OCI-LY1 (cell line): ENCODE data around the gene AMPD1.

Experiments
- H2AFZ ChIP-seq: fragments of 200-600 bp; sonication (generic), shearing (Covaris generic); 2 replicates; pipeline ENCODE4 v1.6.0; 2014; ENCODE audit warnings: antibody characterized with exemption, mild to moderate bottlenecking, low read length
- H3F3A ChIP-seq: fragments of 200-600 bp; sonication (generic), shearing (Covaris generic); 2 replicates; pipeline ENCODE4 v1.6.0; 2014; ENCODE audit warnings: mild to moderate bottlenecking, antibody characterized with exemption, low read length, moderate library complexity; ENCODE audit not compliant: insufficient read depth
- H3K27ac ChIP-seq: fragments of 200-600 bp; sonication (generic); 2 replicates; pipeline ENCODE4 v1.5.1; 2014; ENCODE audit warnings: low read length, mixed run types, mild to moderate bottlenecking, low read depth; ENCODE audit not compliant: poor library complexity, severe bottlenecking
- H3K27me3 ChIP-seq: fragments of 200-600 bp; sonication (generic); 2 replicates; pipeline ENCODE4 v1.6.0; 2014; ENCODE audit warnings: antibody characterized with exemption, mild to moderate bottlenecking, low read length, moderate library complexity; ENCODE audit not compliant: insufficient read depth
- H3K36me3 ChIP-seq: fragments of 200-600 bp; sonication (generic); 2 replicates; pipeline ENCODE4 v1.6.1; 2014; ENCODE audit warnings: mild to moderate bottlenecking, antibody characterized with exemption, low read length, moderate library complexity, mixed read lengths; ENCODE audit not compliant: insufficient read depth
- H3K4me1 ChIP-seq: fragments of 200-600 bp; sonication (generic); 2 replicates; pipeline ENCODE4 v1.5.1; 2014; ENCODE audit warnings: mild to moderate bottlenecking, low read length, moderate library complexity; ENCODE audit not compliant: insufficient read depth, severe bottlenecking
- H3K4me2 ChIP-seq: fragments of 200-600 bp; sonication (generic), shearing (Covaris generic); 2 replicates; pipeline ENCODE4 v1.6.1; 2014; ENCODE audit warnings: low read length
- H3K4me3 ChIP-seq: fragments of 200-600 bp; sonication (generic); 2 replicates; pipeline ENCODE4 v1.5.1; 2014; ENCODE audit warnings: low read length, low read depth, mild to moderate bottlenecking, mixed read lengths; ENCODE audit not compliant: poor library complexity, severe bottlenecking
- H3K79me2 ChIP-seq: fragments of 200-600 bp; shearing (Covaris generic); 2 replicates; pipeline ENCODE4 v1.6.1; 2016; ENCODE audit warnings: mixed run types, low read length, mixed read lengths; ENCODE audit not compliant: insufficient read depth
- H3K9ac ChIP-seq: fragments of 200-600 bp; sonication (generic), shearing (Covaris generic); 2 replicates; pipeline ENCODE4 v1.6.1; 2014; ENCODE audit warnings: mild to moderate bottlenecking, low read length, mixed read lengths
- H3K9me2 ChIP-seq: fragments of 200-600 bp; sonication (generic), shearing (Covaris generic); 2 replicates; pipeline ENCODE4 v1.6.1; 2014; ENCODE audit warnings: low read depth, mild to moderate bottlenecking, low read length, mixed read lengths
- H3K9me3 ChIP-seq: fragments of 200-600 bp; shearing (Covaris generic); 2 replicates; pipeline ENCODE4 v1.6.1; 2014; ENCODE audit warnings: low read length, mixed read lengths
- H4K20me1 ChIP-seq: fragments of 200-600 bp; sonication (generic), shearing (Covaris generic); 2 replicates; pipeline ENCODE4 v1.6.0; 2016; ENCODE audit warnings: mild to moderate bottlenecking, low read length; ENCODE audit not compliant: insufficient read depth
- EZH2 ChIP-seq: fragments of 200-600 bp; sonication (generic), shearing (Covaris generic); IDR thresholded peaks from 2 replicates; pipeline ENCODE4 v1.8.0; 2017; ENCODE audit warnings: borderline replicate concordance, mixed run types, mild to moderate bottlenecking, antibody characterized with exemption, low read length, moderate library complexity, mixed read lengths
- TF ChIP-seq, protein P1 (sequence below): fragments of 200-600 bp; sonication (generic), shearing (Covaris generic); IDR thresholded peaks from 2 replicates; pipeline ENCODE4 v1.5.1; 2017; ENCODE audit warnings: mild to moderate bottlenecking, antibody characterized with exemption, low read length, moderate library complexity, mixed read lengths

AMPD1 gene

DNA sequence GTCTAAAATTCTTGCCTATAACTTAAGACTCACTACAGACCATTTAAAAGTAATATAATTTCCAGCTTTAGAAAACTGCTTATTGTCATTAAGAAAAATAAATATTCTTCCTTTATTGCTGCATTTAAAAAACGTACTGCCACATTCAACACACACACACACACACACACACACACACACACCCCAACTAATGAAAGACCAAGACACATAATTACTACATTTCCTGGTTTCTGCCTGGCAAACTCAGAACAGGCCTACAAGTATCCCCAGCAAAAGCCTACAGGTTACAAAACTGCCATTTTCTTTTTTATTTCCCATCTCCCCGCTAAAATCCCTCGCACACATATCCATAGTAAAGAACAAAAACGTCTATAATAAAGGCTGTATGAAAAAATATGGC lies 27.0 kb downstream of the AMPD1 start:
- Histone ChIP-seq H3K27ac (no peak overlapping the region), H3K79me2 (no peaks in the 10 kb centered on the region), H3K4me3 (no peak overlapping the region), H4K20me1 (no peaks in the 10 kb centered on the region), H3K9me3 (no peaks in the 10 kb centered on the region), H3K36me3 (no peaks in the 10 kb centered on the region), H3K9me2 (no peaks in the 10 kb centered on the region), H3K27me3 (no peaks in the 10 kb centered on the region), H3F3A (no peaks in the 10 kb centered on the region), H3K9ac (no peak overlapping the region), H2AFZ (no peak overlapping the region), H3K4me2 (no peak overlapping the region), H3K4me1 (peaks cover 18% of the 10 kb centered on the region)
- TF ChIP-seq EZH2, result no peak
- TF ChIP-seq, protein P1, sequence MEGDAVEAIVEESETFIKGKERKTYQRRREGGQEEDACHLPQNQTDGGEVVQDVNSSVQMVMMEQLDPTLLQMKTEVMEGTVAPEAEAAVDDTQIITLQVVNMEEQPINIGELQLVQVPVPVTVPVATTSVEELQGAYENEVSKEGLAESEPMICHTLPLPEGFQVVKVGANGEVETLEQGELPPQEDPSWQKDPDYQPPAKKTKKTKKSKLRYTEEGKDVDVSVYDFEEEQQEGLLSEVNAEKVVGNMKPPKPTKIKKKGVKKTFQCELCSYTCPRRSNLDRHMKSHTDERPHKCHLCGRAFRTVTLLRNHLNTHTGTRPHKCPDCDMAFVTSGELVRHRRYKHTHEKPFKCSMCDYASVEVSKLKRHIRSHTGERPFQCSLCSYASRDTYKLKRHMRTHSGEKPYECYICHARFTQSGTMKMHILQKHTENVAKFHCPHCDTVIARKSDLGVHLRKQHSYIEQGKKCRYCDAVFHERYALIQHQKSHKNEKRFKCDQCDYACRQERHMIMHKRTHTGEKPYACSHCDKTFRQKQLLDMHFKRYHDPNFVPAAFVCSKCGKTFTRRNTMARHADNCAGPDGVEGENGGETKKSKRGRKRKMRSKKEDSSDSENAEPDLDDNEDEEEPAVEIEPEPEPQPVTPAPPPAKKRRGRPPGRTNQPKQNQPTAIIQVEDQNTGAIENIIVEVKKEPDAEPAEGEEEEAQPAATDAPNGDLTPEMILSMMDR, result no peak

DNA sequence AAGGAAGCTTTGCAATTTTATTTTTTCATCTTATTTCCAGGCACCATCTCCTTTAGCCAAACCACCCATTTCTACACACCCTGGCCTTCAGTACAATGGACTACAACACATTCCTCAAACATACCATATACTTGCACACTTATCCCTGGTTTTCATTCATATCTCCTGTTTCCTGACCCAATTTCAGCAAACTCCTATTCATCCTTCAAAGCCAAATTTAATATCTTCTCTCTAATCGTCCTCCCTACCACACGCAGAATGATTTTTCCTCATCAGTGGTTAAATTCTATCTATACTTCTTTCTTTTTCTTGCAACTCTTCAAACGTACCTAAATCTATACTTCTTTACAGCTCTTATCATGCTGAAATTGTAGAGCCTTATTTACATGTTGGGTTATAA lies 28.4 kb downstream of the AMPD1 start:
- Histone ChIP-seq H3K27me3 (no peaks in the 10 kb centered on the region), H3K79me2 (no peaks in the 10 kb centered on the region)
- TF ChIP-seq EZH2, result no peak
- TF ChIP-seq, protein P1, result no peak

DNA sequence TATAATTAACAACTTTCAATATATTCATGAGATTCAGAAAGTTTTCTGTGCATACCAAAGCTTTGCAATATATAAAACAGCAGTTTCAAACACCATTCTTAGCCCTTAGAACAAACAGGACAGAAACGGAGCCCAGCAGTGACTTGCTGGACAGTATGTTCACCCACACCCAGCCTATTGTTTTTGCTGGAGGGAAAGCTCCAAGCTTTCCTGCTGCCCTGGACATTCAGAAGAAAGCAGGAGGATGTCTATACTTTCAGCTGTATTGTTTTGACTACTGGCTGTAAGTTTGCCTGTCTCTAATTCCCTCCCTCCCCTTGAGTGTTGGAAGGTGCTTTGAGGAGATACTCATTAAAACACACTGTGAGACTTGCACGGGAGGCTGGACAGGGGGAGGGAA lies 35.1 kb downstream of the AMPD1 start:
- Histone ChIP-seq H3K9me2 (no peaks in the 10 kb centered on the region), H3K4me1 (no peaks in the 10 kb centered on the region), H2AFZ (no peak overlapping the region), H3F3A (no peaks in the 10 kb centered on the region), H3K9ac (no peak overlapping the region), H3K4me3 (no peak overlapping the region), H4K20me1 (no peaks in the 10 kb centered on the region), H3K79me2 (no peaks in the 10 kb centered on the region), H3K9me3 (no peaks in the 10 kb centered on the region), H3K27ac (no peak overlapping the region), H3K4me2 (no peak overlapping the region), H3K36me3 (no peaks in the 10 kb centered on the region), H3K27me3 (no peaks in the 10 kb centered on the region)
- TF ChIP-seq EZH2, result no peak
- TF ChIP-seq, protein P1, result no peak

More for the DNA sequence above, 28.4 kb downstream of the AMPD1 start:
- Histone ChIP-seq H3K9ac (no peak overlapping the region), H3K9me2 (no peaks in the 10 kb centered on the region), H3K4me2 (no peak overlapping the region), H3K4me3 (no peak overlapping the region), H4K20me1 (no peaks in the 10 kb centered on the region), H3F3A (no peaks in the 10 kb centered on the region), H3K36me3 (no peaks in the 10 kb centered on the region), H3K27ac (no peak overlapping the region), H2AFZ (no peak overlapping the region), H3K9me3 (no peaks in the 10 kb centered on the region), H3K4me1 (peaks cover 18% of the 10 kb centered on the region)
